A549 (cell line): ENCODE results near the gene DSCAM. TPM values are rescaled to one million over a fixed set of nuclear protein-coding genes. Genes with fewer than 3 reads are reported as not detected.

Experiments
- ATAC-seq, 2 experiments: fragments of 200-7000 bp in 1 of 2; fragments of >200 bp in 1 of 2; cut with Nextera tagmentation in 1 of 2; cut with Tn5 transposase in 1 of 2; 3 replicates each; pipeline versions ENCODE4 v1.8.0 to v1.9.1; 2018 to 2020; ENCODE audit warnings: mild to moderate bottlenecking in 1 of 2, moderate library complexity in 1 of 2
- CTCF ChIA-PET: fragments of 300-600 bp; sonication (Branson Sonifier 250); formaldehyde crosslinking; extraction: SDS; loops from one replicate; lab custom pipeline; 2021; ENCODE audit warnings: antibody characterized with exemption, inconsistent platforms; lab: Yijun Ruan, JAX
- POLR2A ChIA-PET: fragments of 350-600 bp; formaldehyde crosslinking; extraction: SDS; loops from one replicate; lab custom pipeline; 2021; ENCODE audit warnings: antibody characterized with exemption, inconsistent platforms; lab: Yijun Ruan, JAX
- DNase-seq, 2 experiments: peaks; one replicate each; pipeline versions ENCODE4 v3.0.0 to v3.0.0-alpha.2; 2011 to 2016; ENCODE audit warnings: low read depth in 1 of 2, low spot score in 1 of 2
- FAIRE-seq: peaks from 2 replicates; lab custom pipeline; 2011; peaks lifted over from hg19 to GRCh38; lab: Jason Lieb, UNC
- H3K27ac ChIP-seq, 2 experiments: fragments of >200 bp; sonication (Bioruptor Twin); formaldehyde crosslinking; 3 replicates each; pipeline ENCODE4 v1.5.1; 2016 to 2017
- H3K4me1 ChIP-seq: fragments of >200 bp; sonication (Bioruptor Twin); formaldehyde crosslinking; 3 replicates; pipeline ENCODE4 v1.6.1; 2016
- H3K4me2 ChIP-seq: fragments of >200 bp; sonication (Bioruptor Twin); formaldehyde crosslinking; 3 replicates; pipeline ENCODE4 v1.6.1; 2016
- H3K4me3 ChIP-seq: fragments of >200 bp; sonication (Bioruptor Twin); formaldehyde crosslinking; 3 replicates; pipeline ENCODE4 v1.5.1; 2016
- H3K9me3 ChIP-seq: fragments of >200 bp; sonication (Bioruptor Twin); formaldehyde crosslinking; 3 replicates; pipeline ENCODE4 v1.6.1; 2016
- ATOH8 ChIP-seq: fragments of 250-450 bp; sonication (Bioruptor Pico); IDR thresholded peaks from 2 replicates; pipeline ENCODE4 v1.5.0; 2020; ENCODE audit warnings: low read depth, mild to moderate bottlenecking, moderate library complexity
- BHLHE40 ChIP-seq: IDR thresholded peaks from 2 replicates; pipeline ENCODE4 v1.6.1; 2012; ENCODE audit warnings: low read depth, low read length, inconsistent platforms
- CBX8 ChIP-seq: fragments of 200-600 bp; sonication (generic); IDR thresholded peaks from 2 replicates; pipeline ENCODE4 v1.6.1; 2016
- CHD4 ChIP-seq: fragments of 200-600 bp; sonication (generic); IDR thresholded peaks from 2 replicates; pipeline ENCODE4 v1.6.1; 2016; ENCODE audit warnings: antibody characterized with exemption, mild to moderate bottlenecking, borderline replicate concordance
- EHF ChIP-seq: fragments of 250-450 bp; sonication (Bioruptor Pico); IDR thresholded peaks from 2 replicates; pipeline ENCODE4 v1.5.0; 2020; ENCODE audit warnings: mild to moderate bottlenecking
- EP300 ChIP-seq, 2 experiments: fragments of >200 bp; sonication (Bioruptor Twin); formaldehyde crosslinking; IDR thresholded peaks; 2 replicates in 1 of 2; 3 replicates in 1 of 2; pipeline ENCODE4 v1.6.1; 2016 to 2017
- FOSB ChIP-seq: fragments of 250-450 bp; sonication (Bioruptor Pico); IDR thresholded peaks from 2 replicates; pipeline ENCODE4 v1.5.0; 2020; ENCODE audit warnings: mild to moderate bottlenecking, moderate library complexity
- HES2 ChIP-seq: fragments of >200 bp; sonication (Bioruptor Twin); formaldehyde crosslinking; IDR thresholded peaks from 2 replicates; pipeline ENCODE4 v1.6.1; 2016
- HEYL ChIP-seq: fragments of 250-450 bp; sonication (Bioruptor Pico); IDR thresholded peaks from 2 replicates; pipeline ENCODE4 v1.8.0; 2021; ENCODE audit warnings: mild to moderate bottlenecking, moderate library complexity
- HOXA7 ChIP-seq: fragments of 250-450 bp; sonication (Bioruptor Pico); IDR thresholded peaks from 2 replicates; pipeline ENCODE4 v1.5.0; 2020; ENCODE audit warnings: mild to moderate bottlenecking, moderate library complexity
- HOXB5 ChIP-seq: fragments of 250-450 bp; sonication (Bioruptor Pico); IDR thresholded peaks from 2 replicates; pipeline ENCODE4 v1.5.0; 2020; ENCODE audit warnings: mild to moderate bottlenecking, moderate library complexity
- JUN ChIP-seq, 2 experiments: fragments of >200 bp; sonication (Bioruptor Twin); formaldehyde crosslinking; IDR thresholded peaks; 2 replicates in 1 of 2; 3 replicates in 1 of 2; pipeline ENCODE4 v1.6.1; 2016 to 2017
- KDM5A ChIP-seq: fragments of 200-600 bp; sonication (generic); IDR thresholded peaks from 2 replicates; pipeline ENCODE4 v1.6.1; 2016; ENCODE audit warnings: antibody characterized with exemption, mild to moderate bottlenecking
- MAX ChIP-seq: IDR thresholded peaks from 2 replicates; pipeline ENCODE4 v1.6.1; 2012
- MYC ChIP-seq: IDR thresholded peaks from 2 replicates; pipeline ENCODE4 v1.6.1; 2012; ENCODE audit warnings: mild to moderate bottlenecking, inconsistent platforms, low read length, improper control_type of control experiment, borderline replicate concordance
- NFE2L2 ChIP-seq: fragments of 150-350 bp; conservative IDR thresholded peaks from 2 replicates; pipeline ENCODE4 v1.6.1; 2014; ENCODE audit warnings: low read length
- NR3C1 ChIP-seq: fragments of >200 bp; sonication (Bioruptor Twin); formaldehyde crosslinking; IDR thresholded peaks from 3 replicates; pipeline ENCODE4 v1.6.1; 2017
- PBX3 ChIP-seq: IDR thresholded peaks from 2 replicates; pipeline ENCODE4 v1.6.1; 2012
- PHF8 ChIP-seq: fragments of 200-600 bp; sonication (generic); IDR thresholded peaks from 2 replicates; pipeline ENCODE4 v1.6.1; 2016; ENCODE audit warnings: low read depth, mild to moderate bottlenecking, antibody characterized with exemption, moderate library complexity, borderline replicate concordance
- POLR2A ChIP-seq: IDR thresholded peaks from 2 replicates; pipeline ENCODE4 v1.6.1; 2012; ENCODE audit warnings: mild to moderate bottlenecking, low read length
- POLR2AphosphoS2 ChIP-seq: conservative IDR thresholded peaks from 2 replicates; pipeline ENCODE4 v1.6.1; 2012; ENCODE audit warnings: low read length, improper control_type of control experiment, inconsistent platforms
- RAD21 ChIP-seq, 2 experiments: fragments of >200 bp in 1 of 2; sonication (Bioruptor Twin) in 1 of 2; formaldehyde crosslinking in 1 of 2; IDR thresholded peaks in 1 of 2; conservative IDR thresholded peaks in 1 of 2; 2 replicates in 1 of 2; 3 replicates in 1 of 2; pipeline ENCODE4 v1.6.1; 2012 to 2018; ENCODE audit warnings: inconsistent platforms in 1 of 2
- REST ChIP-seq: fragments of 200-600 bp; sonication (generic); IDR thresholded peaks from 2 replicates; pipeline ENCODE4 v1.6.1; 2016; ENCODE audit warnings: antibody characterized with exemption, mild to moderate bottlenecking, moderate library complexity
- RFX5 ChIP-seq: fragments of 450-650 bp; IDR thresholded peaks from 2 replicates; pipeline ENCODE4 v1.7.1; 2014; ENCODE audit warnings: antibody characterized with exemption, mild to moderate bottlenecking, moderate library complexity
- TFCP2L1 ChIP-seq: fragments of 250-450 bp; sonication (Bioruptor Pico); IDR thresholded peaks from 2 replicates; pipeline ENCODE4 v1.5.0; 2021; ENCODE audit warnings: mild to moderate bottlenecking
- TP53 ChIP-seq: fragments of 250-450 bp; sonication (Bioruptor Pico); IDR thresholded peaks from 2 replicates; pipeline ENCODE4 v1.5.0; 2021; ENCODE audit warnings: mild to moderate bottlenecking, moderate library complexity
- USF2 ChIP-seq: fragments of 450-650 bp; IDR thresholded peaks from 2 replicates; pipeline ENCODE4 v1.6.1; 2014; ENCODE audit warnings: antibody characterized with exemption
- ZC3H11A ChIP-seq: fragments of 450-650 bp; IDR thresholded peaks from 2 replicates; pipeline ENCODE4 v1.6.1; 2014; ENCODE audit warnings: antibody characterized with exemption, mild to moderate bottlenecking
- ZFP36 ChIP-seq: fragments of 450-650 bp; IDR thresholded peaks from 2 replicates; pipeline ENCODE4 v1.6.1; 2014; ENCODE audit warnings: borderline replicate concordance; ENCODE audit not compliant: partially characterized antibody
- ZNF302 ChIP-seq: fragments of 250-450 bp; sonication (Bioruptor Pico); IDR thresholded peaks from 2 replicates; pipeline ENCODE4 v1.9.0; 2021; ENCODE audit warnings: inconsistent platforms, mild to moderate bottlenecking, moderate library complexity
- WGBS: methylation state at CpG from one replicate; pipeline ENCODE4 v1.1.6; 2017; ENCODE audit errors: missing lambda C conversion rate; 5-methylcytosine and 5-hydroxymethylcytosine counted together
- polyA plus RNA-seq, 4 experiments: library from polyadenylated mRNA; depleted of rRNA in 3 of 4; stranded (reverse); fragments of >200 nt; fragmentation: RNase III in 1 of 4; extraction: RNeasy Plus Mini Kit Qiagen cat#74134 plus additional on column Dnase treatment in 1 of 4; gene quantifications; 2 replicates in 3 of 4; 3 replicates in 1 of 4; pipeline ENCODE4 v1.2.3, GENCODE V29; 2011 to 2017

DSCAM gene
- polyA plus RNA-seq, 2 of the 4 experiments (the other 2 are of a cell fraction): not detected

GRCh38 chr21:40517646-40518045, 329.3 kb downstream of the DSCAM start:
- ChIA-PET CTCF (no interaction called here), POLR2A (no interaction called here)
- ATAC-seq (no peak), DNase-seq (no peak), FAIRE-seq (no peak)
- Histone ChIP-seq H3K4me3 (no peak overlapping the region), H3K27ac (no peak overlapping the region), H3K4me2 (no peak overlapping the region), H3K4me1 (no peaks in the 10 kb centered on the region), H3K9me3 (no peaks in the 10 kb centered on the region)
- TF ChIP-seq HES2 (no peak), FOSB (CRISPR knock-in tag) (no peak), CHD4 (no peak), BHLHE40 (no peak), NFE2L2 (no peak), MAX (no peak), HEYL (CRISPR knock-in tag) (no peak), RAD21 (conservative IDR thresholded peaks at IDR 0.05 in 1 of 2, IDR thresholded peaks at IDR 0.05 in 1 of 2) (no peak), TFCP2L1 (CRISPR knock-in tag) (no peak), POLR2A (no peak), PHF8 (no peak), KDM5A (no peak), EHF (CRISPR knock-in tag) (no peak), TP53 (CRISPR knock-in tag) (no peak), RFX5 (no peak), EP300 (IDR thresholded peaks at IDR 0.05) (no peak)

- FAIRE-seq: no peak
- no peak for DNase-seq
- no peak for ATAC-seq
- WGBS: 47% methylated on average over 8 of the region's 8 CpGs
- H3K4me1 ChIP-seq: peaks cover 12% of the 10 kb centered on the region; the same call in 1 of the 3 replicates
- no peak for TF ChIP-seq ZFP36
- no peak for TF ChIP-seq ZC3H11A
- no peak for TF ChIP-seq ZNF302 (CRISPR knock-in tag)
- TF ChIP-seq TFCP2L1 (CRISPR knock-in tag): no peak
- TF ChIP-seq MYC: no peak
- no peak for TF ChIP-seq PHF8
- no peak for TF ChIP-seq CBX8
- no peak for TF ChIP-seq MAX
- TF ChIP-seq REST: no peak
- no peak for TF ChIP-seq NFE2L2
- TF ChIP-seq POLR2AphosphoS2: no peak
- no peak for TF ChIP-seq PBX3
- no peak for TF ChIP-seq JUN (IDR thresholded peaks at IDR 0.05)
- no peak for TF ChIP-seq ATOH8 (CRISPR knock-in tag)
- TF ChIP-seq HOXA7 (CRISPR knock-in tag): no peak
- TF ChIP-seq HOXB5 (CRISPR knock-in tag): no peak
- no peak for TF ChIP-seq NR3C1
- no peak for TF ChIP-seq USF2
- CTCF ChIA-PET: no interaction called here
- H3K4me3 ChIP-seq: no peak overlapping the region
- no peaks in the 10 kb centered on the region for H3K9me3 ChIP-seq
- no peak overlapping the region for H3K4me2 ChIP-seq
- POLR2A ChIA-PET: no interaction called here
- H3K27ac ChIP-seq: no peak overlapping the region
These were observed 330.6 kb downstream of the DSCAM start for GRCh38 chr21:40516335-40516734.
